ENCODE results near the gene CD1B.

The CD1B gene

DNA sequence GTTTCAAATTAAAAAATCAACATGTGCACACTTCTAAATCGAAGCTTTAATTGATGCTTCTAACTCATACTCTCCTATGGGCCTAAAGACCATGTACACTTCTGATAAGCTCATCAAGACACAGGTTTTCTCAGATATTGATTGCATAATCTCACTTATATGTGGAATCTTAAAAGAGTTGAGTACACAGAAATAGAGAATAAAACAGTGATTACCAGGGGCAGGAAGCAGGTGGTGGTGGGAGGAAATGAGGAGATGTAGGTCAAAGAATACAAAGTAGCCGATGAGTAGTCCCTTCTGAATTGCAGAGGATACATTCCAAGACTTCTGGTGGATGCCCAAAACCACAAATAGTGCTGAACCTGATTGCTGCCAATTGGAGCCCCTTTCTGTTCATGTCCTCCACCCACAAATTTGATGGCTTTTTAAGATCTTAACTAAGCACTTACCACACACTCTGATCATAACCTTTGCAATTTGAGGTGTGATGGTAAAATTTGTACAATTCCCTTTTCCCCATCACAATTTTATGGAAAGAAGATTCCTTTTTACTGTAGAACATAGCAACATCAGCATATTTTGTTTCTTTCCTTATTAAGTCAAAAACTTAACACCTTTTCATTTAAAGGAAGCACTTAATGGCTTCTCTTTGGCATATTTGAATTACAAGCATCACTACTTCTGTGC, 3.3 kb upstream of the CD1B start:
- H3K4me3 ChIP-seq (ENCODE audit: low read depth, low read length): no peak overlapping the region
- TF ChIP-seq, protein P1, sequence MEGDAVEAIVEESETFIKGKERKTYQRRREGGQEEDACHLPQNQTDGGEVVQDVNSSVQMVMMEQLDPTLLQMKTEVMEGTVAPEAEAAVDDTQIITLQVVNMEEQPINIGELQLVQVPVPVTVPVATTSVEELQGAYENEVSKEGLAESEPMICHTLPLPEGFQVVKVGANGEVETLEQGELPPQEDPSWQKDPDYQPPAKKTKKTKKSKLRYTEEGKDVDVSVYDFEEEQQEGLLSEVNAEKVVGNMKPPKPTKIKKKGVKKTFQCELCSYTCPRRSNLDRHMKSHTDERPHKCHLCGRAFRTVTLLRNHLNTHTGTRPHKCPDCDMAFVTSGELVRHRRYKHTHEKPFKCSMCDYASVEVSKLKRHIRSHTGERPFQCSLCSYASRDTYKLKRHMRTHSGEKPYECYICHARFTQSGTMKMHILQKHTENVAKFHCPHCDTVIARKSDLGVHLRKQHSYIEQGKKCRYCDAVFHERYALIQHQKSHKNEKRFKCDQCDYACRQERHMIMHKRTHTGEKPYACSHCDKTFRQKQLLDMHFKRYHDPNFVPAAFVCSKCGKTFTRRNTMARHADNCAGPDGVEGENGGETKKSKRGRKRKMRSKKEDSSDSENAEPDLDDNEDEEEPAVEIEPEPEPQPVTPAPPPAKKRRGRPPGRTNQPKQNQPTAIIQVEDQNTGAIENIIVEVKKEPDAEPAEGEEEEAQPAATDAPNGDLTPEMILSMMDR (IDR thresholded peaks at IDR 0.05; ENCODE audit: low read depth, low read length, missing control alignments): no peak
- no peak for DNase-seq (ENCODE audit: low read depth)

DNA sequence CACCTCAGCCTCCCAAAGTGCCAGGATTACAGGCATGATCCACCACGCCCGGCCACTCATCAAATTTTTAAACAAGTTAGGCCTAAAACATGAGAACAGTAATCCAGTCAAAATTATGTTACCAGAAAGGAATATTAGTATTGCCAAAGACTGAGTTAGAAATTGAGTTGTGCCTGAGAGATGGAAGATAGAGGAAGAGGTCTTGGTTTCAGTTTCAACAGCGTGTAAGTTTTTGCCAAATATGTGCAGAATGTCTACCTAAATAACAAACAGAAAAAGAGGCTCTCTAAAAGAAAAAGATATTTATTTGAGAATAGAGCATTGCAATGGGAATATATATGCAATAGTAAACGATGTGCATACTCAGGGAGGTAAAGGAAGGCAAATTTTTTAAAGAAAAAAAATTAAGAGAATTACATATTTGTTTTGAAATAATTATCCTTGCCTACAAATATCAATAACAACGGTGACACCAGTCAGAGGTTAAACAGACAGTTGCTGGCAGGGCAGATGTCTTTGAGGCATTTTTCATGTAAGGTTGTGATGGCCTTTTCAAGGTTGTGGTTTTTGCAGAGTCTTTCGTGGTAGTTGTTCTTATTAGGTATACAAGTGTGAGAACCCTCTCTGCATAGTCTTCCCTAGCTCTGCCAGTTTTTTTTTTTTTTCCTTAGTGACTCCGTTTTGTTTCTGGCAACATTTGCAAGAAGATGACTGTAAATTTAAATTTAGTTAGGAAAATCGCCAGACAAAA, 2.2 kb upstream of the CD1B start:
- H3K4me3 ChIP-seq (ENCODE audit: low read depth, low read length): no peak overlapping the region
- no peak for DNase-seq (ENCODE audit: low read depth)
- TF ChIP-seq, protein P1 (IDR thresholded peaks at IDR 0.05; ENCODE audit: low read depth, low read length, missing control alignments): no peak

DNA sequence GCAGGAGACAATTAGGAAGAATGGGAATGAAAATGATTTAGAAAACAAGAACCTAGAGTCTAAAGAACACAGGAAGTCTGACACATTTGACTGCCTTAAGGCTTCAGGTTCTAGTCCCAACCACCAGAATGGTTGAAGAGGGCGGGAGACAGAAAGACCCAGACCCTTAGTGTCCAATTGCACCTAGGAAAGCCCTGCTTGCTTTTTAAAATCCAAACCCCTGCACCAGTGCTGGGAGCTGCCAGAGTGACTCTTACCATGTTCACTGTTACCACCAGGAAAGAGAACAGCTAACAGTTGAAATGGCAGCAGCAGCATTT, 265 bp downstream of the CD1B start:
- TF ChIP-seq, protein P1 (IDR thresholded peaks at IDR 0.05; ENCODE audit: low read depth, low read length, missing control alignments): no peak
- H3K4me3 ChIP-seq (ENCODE audit: low read depth, low read length): no peak overlapping the region

DNA sequence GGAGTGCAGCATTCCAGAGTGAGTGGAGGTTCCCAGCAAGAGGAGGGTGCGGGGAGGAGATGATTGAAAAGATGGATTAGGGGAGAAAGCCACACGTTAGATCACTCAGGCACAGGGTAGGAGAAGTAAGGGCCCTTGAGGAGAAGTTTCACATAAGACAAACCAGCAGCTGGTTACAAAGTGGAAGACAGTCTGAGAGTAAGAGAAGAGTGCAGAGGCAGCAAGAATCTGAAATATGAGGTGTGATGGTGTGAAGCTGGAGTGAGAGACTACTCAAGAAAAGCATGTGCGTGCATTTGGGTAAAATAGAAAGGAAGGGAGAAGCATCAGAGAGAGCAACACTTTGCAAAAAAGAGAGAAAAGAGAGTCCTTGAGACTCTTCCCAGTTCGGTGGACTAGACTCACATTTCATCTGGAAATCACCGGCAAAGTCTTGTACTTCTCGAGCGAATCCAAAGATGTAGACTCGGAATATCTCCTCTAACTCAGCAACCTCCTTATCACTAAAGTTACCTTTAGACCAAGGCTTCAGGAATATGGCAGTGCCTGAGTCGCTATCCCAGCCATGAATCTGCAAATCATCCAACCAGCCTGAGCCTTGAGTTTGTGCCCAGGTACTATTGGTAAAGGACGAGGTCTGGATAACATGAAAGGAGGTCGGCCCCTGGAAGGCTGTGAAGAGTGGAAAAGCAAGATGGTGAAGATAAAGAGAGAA, 783 bp downstream of the CD1B start:
- TF ChIP-seq, protein P1 (IDR thresholded peaks at IDR 0.05; ENCODE audit: low read depth, low read length, missing control alignments): no peak
- H3K4me3 ChIP-seq (ENCODE audit: low read depth, low read length): no peak overlapping the region
- no peak for DNase-seq (ENCODE audit: low read depth)

More for the DNA sequence above, 265 bp downstream of the CD1B start:
- DNase-seq (ENCODE audit: low read depth): no peak

DNA sequence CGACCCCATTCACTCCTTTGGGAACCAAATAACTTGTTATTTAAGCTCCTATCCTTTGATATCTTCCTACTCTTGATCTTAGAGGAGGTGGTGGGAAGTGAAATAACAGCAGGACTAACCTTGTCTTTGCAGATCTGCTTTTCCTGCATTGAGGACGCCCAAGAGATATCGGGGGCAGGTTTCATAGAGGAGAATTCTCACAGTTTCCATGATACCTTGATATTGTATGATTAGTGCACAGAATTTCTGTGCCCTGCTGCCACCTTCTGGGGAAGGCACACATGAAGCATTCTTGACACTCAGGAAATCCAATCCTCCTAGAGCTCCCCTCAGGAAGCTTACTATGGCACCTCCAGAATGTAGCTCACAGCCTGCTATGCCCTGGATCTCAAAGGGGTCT, 1.6 kb downstream of the CD1B start:
- no peak for DNase-seq (ENCODE audit: low read depth)
- TF ChIP-seq, protein P1 (IDR thresholded peaks at IDR 0.05; ENCODE audit: low read depth, low read length, missing control alignments): peak; percentile 58

DNA sequence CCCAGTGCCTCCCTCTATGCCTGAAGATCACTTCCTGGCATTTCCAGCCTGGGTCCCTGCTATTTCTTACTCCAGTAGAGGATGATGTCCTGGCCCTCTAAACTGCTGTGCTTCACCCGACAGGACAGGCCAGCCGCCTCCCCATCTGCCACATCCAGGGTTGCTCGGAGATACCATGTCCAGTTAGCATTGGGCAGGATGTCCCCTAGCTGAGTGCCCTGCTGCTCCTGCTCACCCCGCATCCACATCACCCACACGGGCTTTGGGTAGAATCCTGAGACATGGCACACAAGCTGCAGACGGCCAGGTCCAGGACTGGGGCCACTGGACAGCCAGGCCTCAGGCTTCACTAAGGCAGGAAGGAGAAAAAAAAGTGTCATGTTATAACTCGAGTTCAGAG, 2.0 kb downstream of the CD1B start:
- H3K4me3 ChIP-seq (ENCODE audit: low read depth, low read length): no peak overlapping the region
- TF ChIP-seq, protein P1 (IDR thresholded peaks at IDR 0.05; ENCODE audit: low read depth, low read length, missing control alignments): no peak
- no peak for DNase-seq (ENCODE audit: low read depth)

More for the DNA sequence above, 1.6 kb downstream of the CD1B start:
- H3K4me3 ChIP-seq (ENCODE audit: low read depth, low read length): no peak overlapping the region
